ENCODE results near the gene MAP3K12. TPM values are rescaled to one million over a fixed set of nuclear protein-coding genes. Genes with fewer than 3 reads are reported as not detected.

The MAP3K12 gene
- polyA plus RNA-seq, 3 donors = 1.7 to 31.4 (median 2.0) TPM

GRCh38 chr12:53502331-53502730 lies 3.1 kb upstream of the MAP3K12 start:
- Histone ChIP-seq H3K27ac (ENCODE audit: low read depth in 1 of 2, low read length in 2 of 2) (peak overlapping the region in 1 of 2 donors; percentile 99), H4K20me1 (ENCODE audit: insufficient read depth, low read length) (no peaks in the 10 kb centered on the region), H3K4me3 (replicated peaks in 1 of 3; ENCODE audit: low read depth in 2 of 3, low read length in 3 of 3) (peak overlapping the region in 1 of 3 experiments; percentile 81), H3K79me2 (ENCODE audit: insufficient read depth, low read length) (peaks cover 21% of the 10 kb centered on the region), H3K27me3 (ENCODE audit: control insufficient read depth in 2 of 2, insufficient read depth in 2 of 2, low read length in 2 of 2) (no peaks in the 10 kb centered on the region), H3K9ac (ENCODE audit: insufficient read depth, low read length, poor library complexity, severe bottlenecking) (no peak overlapping the region), H2AFZ (ENCODE audit: insufficient read depth, low read depth, low read length, poor library complexity, severe bottlenecking) (no peak overlapping the region), H3K4me1 (ENCODE audit: control insufficient read depth in 1 of 2, insufficient read depth in 2 of 2, low read length in 2 of 2) (peaks cover 30 to 34% of the 10 kb centered on the region in 2 donors), H3K9me3 (replicated peaks in 1 of 2; ENCODE audit: control insufficient read depth in 1 of 2, insufficient read depth in 1 of 2, low read length in 2 of 2) (no peaks in the 10 kb centered on the region), H3K4me2 (replicated peaks; ENCODE audit: extremely low read depth, low read length, poor library complexity, severe bottlenecking) (peak overlapping the region; percentile 97), H3K36me3 (replicated peaks in 1 of 2; ENCODE audit: control insufficient read depth in 1 of 2, insufficient read depth in 2 of 2, low read length in 2 of 2) (peaks cover 29 to 40% of the 10 kb centered on the region in 2 donors)
- Mint-ChIP-seq H3K9me3 (no peaks in the 10 kb centered on the region), H3K27me3 (ENCODE audit: low read depth in 3 of 3) (peaks cover 0 to 6% (median 0%) of the 10 kb centered on the region in 3 donors), H3K27ac (peak overlapping the region in 4 of 7 donors; percentile 71 to 99 (median 74)), H3K36me3 (peaks cover 29 to 42% of the 10 kb centered on the region in 2 donors), H3K4me1 (peaks cover 35% of the 10 kb centered on the region), H3K4me3 (no peak overlapping the region)
- DNase-seq = no peak
- TF ChIP-seq CTCF (IDR thresholded peaks at IDR 0.05) = no peak
- WGBS (ENCODE audit: insufficient coverage) = no CpG with 5 or more reads among the region's 9 CpGs
- intact Hi-C loops (cut with micrococcal nuclease) = loop anchor here (5.0 to 10.0 kb wide), 3 partner anchors 50 to 288 kb away; partner anchors contain the start of genes AAAS (in 1 of the 2) and PCBP2 (in 1 of the 2)

GRCh38 chr12:53501615-53502181 lies 2.4 kb upstream of the MAP3K12 start:
- Histone ChIP-seq H2AFZ (ENCODE audit: insufficient read depth, low read depth, low read length, poor library complexity, severe bottlenecking) (peak overlapping the region; percentile 91), H3K27me3 (ENCODE audit: control insufficient read depth in 2 of 2, insufficient read depth in 2 of 2, low read length in 2 of 2) (no peaks in the 10 kb centered on the region)
- 60% methylated on average over 7 of the region's 10 CpGs for WGBS (ENCODE audit: insufficient coverage)

More at GRCh38 chr12:53501615-53502181, 2.4 kb upstream of the MAP3K12 start:
- peak overlapping the region; percentile 88 to 92 for H3K4me3 Mint-ChIP-seq
- peaks cover 0 to 6% (median 0%) of the 10 kb centered on the region in 3 donors for H3K27me3 Mint-ChIP-seq (ENCODE audit: low read depth in 3 of 3)
- no peaks in the 10 kb centered on the region for H3K9me3 ChIP-seq (replicated peaks in 1 of 2; ENCODE audit: control insufficient read depth in 1 of 2, insufficient read depth in 1 of 2, low read length in 2 of 2)
- intact Hi-C loops (cut with micrococcal nuclease) = loop anchor here (1.0 to 10.0 kb wide), 4 partner anchors 49 to 287 kb away; partner anchors contain the start of genes PCBP2 (in 2 of the 2) and AAAS (in 1 of the 2)
- H3K36me3 Mint-ChIP-seq = peaks cover 25 to 35% of the 10 kb centered on the region in 2 donors
- peak overlapping the region; percentile 97 for H3K4me2 ChIP-seq (replicated peaks; ENCODE audit: extremely low read depth, low read length, poor library complexity, severe bottlenecking)
- peak overlapping the region; percentile 64 to 83 (median 81) for H3K4me3 ChIP-seq (replicated peaks in 1 of 3; ENCODE audit: low read depth in 2 of 3, low read length in 3 of 3)
- peak overlapping the region; percentile 99 for H3K27ac ChIP-seq (ENCODE audit: low read depth in 1 of 2, low read length in 2 of 2)
- H3K36me3 ChIP-seq (replicated peaks in 1 of 2; ENCODE audit: control insufficient read depth in 1 of 2, insufficient read depth in 2 of 2, low read length in 2 of 2) = peaks cover 22 to 34% of the 10 kb centered on the region in 2 donors
- DNase-seq = no peak
- H3K4me1 ChIP-seq (ENCODE audit: control insufficient read depth in 1 of 2, insufficient read depth in 2 of 2, low read length in 2 of 2) = peaks cover 36 to 39% of the 10 kb centered on the region in 2 donors
- H3K4me1 Mint-ChIP-seq = peaks cover 40% of the 10 kb centered on the region
- no peak for TF ChIP-seq CTCF (IDR thresholded peaks at IDR 0.05)
- H4K20me1 ChIP-seq (ENCODE audit: insufficient read depth, low read length) = no peaks in the 10 kb centered on the region
- H3K27ac Mint-ChIP-seq = peak overlapping the region; percentile 97 to 99 (median 99)
- H3K9me3 Mint-ChIP-seq = no peaks in the 10 kb centered on the region
- H3K9ac ChIP-seq (ENCODE audit: insufficient read depth, low read length, poor library complexity, severe bottlenecking) = peak overlapping the region; percentile 88
- peaks cover 24% of the 10 kb centered on the region for H3K79me2 ChIP-seq (ENCODE audit: insufficient read depth, low read length)
